A172 (cell line): ENCODE data around the gene CEBPB. TPM values are rescaled to one million over a fixed set of nuclear protein-coding genes. Genes with fewer than 3 reads are reported as not detected.
A peak's percentile ranks its signal among the peaks of the same experiment; 100 is the strongest.

ENCODE experiments used
- DNase-seq: peaks from one replicate; pipeline ENCODE4 v3.0.0-alpha.2; 2015; ENCODE audit warnings: low spot score
- total RNA-seq: library from RNA; depleted of rRNA; stranded (reverse); fragments of >200 nt; shearing (Covaris generic); gene quantifications from 2 replicates; pipeline ENCODE4 v1.2.3, GENCODE V29; 2014

Gene CEBPB
- total RNA-seq, 1 experiment from 2014 or later = 31.5 TPM

GRCh38 chr20:50213531-50214106 is 23.0 kb downstream of the CEBPB start:
- DNase-seq = no peak

GRCh38 chr20:50214226-50215024 is 23.8 kb downstream of the CEBPB start:
- DNase-seq = no peak

- peak; percentile 48 for DNase-seq
Measured at GRCh38 chr20:50215101-50215690, 24.6 kb downstream of the CEBPB start.

GRCh38 chr20:50215926-50216325 is 25.3 kb downstream of the CEBPB start:
- DNase-seq = no peak

- no peak for DNase-seq
Measured at GRCh38 chr20:50216543-50217206, 26.0 kb downstream of the CEBPB start.

- no peak for DNase-seq
Measured at GRCh38 chr20:50217207-50217949, 26.7 kb downstream of the CEBPB start.

- DNase-seq = no peak
Measured at GRCh38 chr20:50218987-50219435, 28.4 kb downstream of the CEBPB start.

- no peak for DNase-seq
Measured at GRCh38 chr20:50219600-50219999, 29.0 kb downstream of the CEBPB start.

GRCh38 chr20:50220093-50220893 is 29.7 kb downstream of the CEBPB start:
- no peak for DNase-seq

GRCh38 chr20:50220894-50221365 is 30.3 kb downstream of the CEBPB start:
- DNase-seq = no peak

- peak; percentile 70 for DNase-seq
Measured at GRCh38 chr20:50221501-50222308, 31.1 kb downstream of the CEBPB start.

GRCh38 chr20:50222309-50223038 is 31.8 kb downstream of the CEBPB start:
- DNase-seq = no peak

- DNase-seq = no peak
Measured at GRCh38 chr20:50223039-50224005, 32.7 kb downstream of the CEBPB start.

GRCh38 chr20:50224052-50224451 is 33.4 kb downstream of the CEBPB start:
- DNase-seq = no peak

- peak; percentile 82 for DNase-seq
Measured at GRCh38 chr20:50224531-50225255, 34.1 kb downstream of the CEBPB start.

GRCh38 chr20:50226093-50226974 is 35.7 kb downstream of the CEBPB start:
- DNase-seq = peak; percentile 70
